ELF-1 (cell line): ENCODE measurements around the gene ADGRA3.
A peak's percentile ranks its signal among the peaks of the same experiment; 100 is the strongest.

Experiments used
- DNase-seq: peaks from one replicate; pipeline ENCODE4 v3.0.0-alpha.2; 2016; ENCODE audit warnings: low read depth, low spot score

The ADGRA3 gene

GRCh38 chr4:22372986-22373385 is 142.9 kb downstream of the ADGRA3 start:
- DNase-seq: no peak

GRCh38 chr4:22369901-22370562 is 145.8 kb downstream of the ADGRA3 start:
- DNase-seq: no peak

- DNase-seq: no peak
Measured at GRCh38 chr4:22363787-22364186, 152.1 kb downstream of the ADGRA3 start.

- DNase-seq: no peak
Measured at GRCh38 chr4:22363036-22363435, 152.8 kb downstream of the ADGRA3 start.

- DNase-seq: peak; percentile 8
Measured at GRCh38 chr4:22356987-22357596, 158.8 kb downstream of the ADGRA3 start.

GRCh38 chr4:22348410-22348809 is 167.5 kb downstream of the ADGRA3 start:
- DNase-seq: no peak

GRCh38 chr4:22345678-22346077 is 170.2 kb downstream of the ADGRA3 start:
- no peak for DNase-seq

GRCh38 chr4:22345055-22345454 is 170.8 kb downstream of the ADGRA3 start:
- DNase-seq: no peak

GRCh38 chr4:22343606-22344005 is 172.3 kb downstream of the ADGRA3 start:
- no peak for DNase-seq

- no peak for DNase-seq
Measured at GRCh38 chr4:22339491-22339890, 176.4 kb downstream of the ADGRA3 start.

- no peak for DNase-seq
Measured at GRCh38 chr4:22338796-22339195, 177.1 kb downstream of the ADGRA3 start.
